Peyer's patch (tissue), 4 donors: ENCODE measurements around the gene CHPT1. TPM values are rescaled to one million over a fixed set of nuclear protein-coding genes. Genes with fewer than 3 reads are reported as not detected.
A peak's percentile ranks its signal among the peaks of the same experiment; 100 is the strongest.

ENCODE experiments used
- DNase-seq, 3 donors: peaks; one replicate each; pipeline ENCODE4 v3.0.0-alpha.2; 2017 to 2019
- H3K27ac ChIP-seq, 4 donors: fragments of 200-600 bp; sonication (generic); one replicate each; pipeline ENCODE4 v1.5.1; 2016 to 2019
- H3K27me3 ChIP-seq, 2 donors: fragments of 200-600 bp; sonication (generic); one replicate each; pipeline ENCODE4 v1.5.1; 2019
- H3K36me3 ChIP-seq, 3 donors: fragments of 200-600 bp; sonication (generic); one replicate each; pipeline ENCODE4 v1.5.1; 2016 to 2019
- H3K4me1 ChIP-seq, 4 donors: fragments of 200-600 bp; sonication (generic); one replicate each; pipeline ENCODE4 v1.5.1; 2016 to 2019
- H3K4me3 ChIP-seq, 4 donors: fragments of 200-600 bp; sonication (generic); 1 replicate in 3 of 4; 2 replicates in 1 of 4; pipeline ENCODE4 v1.5.1; 2016 to 2019; ENCODE audit warnings: mild to moderate bottlenecking in 1 of 4
- H3K9me3 ChIP-seq, 4 donors: fragments of 200-600 bp; sonication (generic); one replicate each; pipeline ENCODE4 v1.5.1; 2016 to 2019; ENCODE audit warnings: mild to moderate bottlenecking in 1 of 4
- CTCF ChIP-seq, 6 experiments: fragments of 450-650 bp in 4 of 6; fragments of 200-600 bp in 2 of 6; sonication (generic) in 1 of 6; IDR thresholded peaks; one replicate each; pipeline ENCODE4 v1.5.1; 2017 to 2019; ENCODE audit warnings: antibody characterized with exemption in 6 of 6, mild to moderate bottlenecking in 3 of 6, moderate library complexity in 1 of 6
- POLR2A ChIP-seq, 2 donors: fragments of 450-650 bp; IDR thresholded peaks; one replicate each; pipeline ENCODE4 v1.5.1; 2017; ENCODE audit warnings: antibody characterized with exemption in 2 of 2, mild to moderate bottlenecking in 2 of 2, moderate library complexity in 2 of 2
- total RNA-seq, 4 donors: library from RNA; depleted of rRNA; stranded (reverse); fragments of >200 nt; gene quantifications; one replicate each; pipeline ENCODE4 v1.1.0, GENCODE V29; 2016

CHPT1 gene
- total RNA-seq = 100 to 1,000 TPM in 3 of 4 donors, 10 to 100 TPM in 1; 78.4 to 471 (median 359) TPM

- peak; percentile 86 to 94 (median 90) for DNase-seq
- H3K27ac ChIP-seq = peak within 1 kb of the TSS; percentile 88 to 99 (median 92)
- no peaks in the 10 kb centered on the region for H3K27me3 ChIP-seq
- no peaks in the 10 kb centered on the region for H3K9me3 ChIP-seq
- no peak for TF ChIP-seq CTCF (IDR thresholded peaks at IDR 0.05)
- peak; percentile 27 to 50 for TF ChIP-seq POLR2A (IDR thresholded peaks at IDR 0.05)
- peak within 1 kb of the TSS; percentile 70 to 98 (median 91) for H3K4me3 ChIP-seq
- peaks cover 4 to 43% (median 11%) of the 10 kb centered on the region in 4 donors for H3K4me1 ChIP-seq
- H3K36me3 ChIP-seq = no peaks in the 10 kb centered on the region
Measured at GRCh38 chr12:101697197-101697929, at the start of gene CHPT1. Gene CHPT1, plus strand, starts transcription at chr12:101697640. Its CDS starts 222 bp downstream, at chr12:101697862.

GRCh38 chr12:101647711-101648110, 49.7 kb upstream of the CHPT1 start:
- H3K9me3 ChIP-seq = no peaks in the 10 kb centered on the region
- no peaks in the 10 kb centered on the region for H3K27me3 ChIP-seq
- DNase-seq = no peak
- no peak overlapping the region for H3K4me3 ChIP-seq
- TF ChIP-seq POLR2A (IDR thresholded peaks at IDR 0.05) (no peak), CTCF (IDR thresholded peaks at IDR 0.05) (no peak)
- H3K36me3 ChIP-seq = no peaks in the 10 kb centered on the region
- no peaks in the 10 kb centered on the region for H3K4me1 ChIP-seq
- H3K27ac ChIP-seq = no peak overlapping the region

GRCh38 chr12:101648195-101648594, 49.2 kb upstream of the CHPT1 start:
- Histone ChIP-seq H3K4me1 (no peaks in the 10 kb centered on the region), H3K9me3 (no peaks in the 10 kb centered on the region), H3K27me3 (no peaks in the 10 kb centered on the region), H3K4me3 (no peak overlapping the region), H3K27ac (no peak overlapping the region), H3K36me3 (no peaks in the 10 kb centered on the region)
- DNase-seq = no peak
- no peak for TF ChIP-seq POLR2A (IDR thresholded peaks at IDR 0.05)
- no peak for TF ChIP-seq CTCF (IDR thresholded peaks at IDR 0.05)

- Histone ChIP-seq H3K4me1 (peaks cover 0 to 4% (median 0%) of the 10 kb centered on the region in 4 donors), H3K9me3 (no peaks in the 10 kb centered on the region), H3K27ac (no peak overlapping the region), H3K27me3 (no peaks in the 10 kb centered on the region), H3K36me3 (no peaks in the 10 kb centered on the region), H3K4me3 (no peak overlapping the region)
- TF ChIP-seq CTCF (IDR thresholded peaks at IDR 0.05) (no peak), POLR2A (IDR thresholded peaks at IDR 0.05) (no peak)
- DNase-seq = no peak
Measured at GRCh38 chr12:101650346-101651117, 46.9 kb upstream of the CHPT1 start.

- no peak for DNase-seq
- Histone ChIP-seq H3K4me3 (no peak overlapping the region), H3K27ac (no peak overlapping the region), H3K4me1 (peaks cover 0 to 4% (median 0%) of the 10 kb centered on the region in 4 donors), H3K9me3 (no peaks in the 10 kb centered on the region), H3K27me3 (no peaks in the 10 kb centered on the region), H3K36me3 (no peaks in the 10 kb centered on the region)
- TF ChIP-seq CTCF (IDR thresholded peaks at IDR 0.05) (no peak), POLR2A (IDR thresholded peaks at IDR 0.05) (no peak)
Measured at GRCh38 chr12:101653030-101653429, 44.4 kb upstream of the CHPT1 start.
